GM21423 (cell line): ENCODE results near the gene MYRFL.

ENCODE experiments used
- ATAC-seq: cut with Tn5 transposase; IDR thresholded peaks from one replicate; pipeline ENCODE4 v1.9.1; 2021; ENCODE audit warnings: mild to moderate bottlenecking, moderate library complexity; ENCODE audit not compliant: unreplicated experiment

Gene MYRFL

GRCh38 chr12:69929125-69929524 is 104.1 kb downstream of the MYRFL start:
- ATAC-seq: no peak

GRCh38 chr12:69929531-69929930 is 104.5 kb downstream of the MYRFL start:
- ATAC-seq: no peak

GRCh38 chr12:69931569-69931968 is 106.5 kb downstream of the MYRFL start:
- no peak for ATAC-seq

- ATAC-seq: no peak
Measured at GRCh38 chr12:69932154-69932553, 107.1 kb downstream of the MYRFL start.

GRCh38 chr12:69932676-69933552 is 107.9 kb downstream of the MYRFL start:
- no peak for ATAC-seq

- ATAC-seq: no peak
Measured at GRCh38 chr12:69934011-69934410, 109.0 kb downstream of the MYRFL start.

GRCh38 chr12:69935651-69936100 is 110.6 kb downstream of the MYRFL start:
- no peak for ATAC-seq

- ATAC-seq: no peak
Measured at GRCh38 chr12:69936214-69936731, 111.2 kb downstream of the MYRFL start.

GRCh38 chr12:69936766-69937165 is 111.7 kb downstream of the MYRFL start:
- no peak for ATAC-seq

GRCh38 chr12:69947123-69947522 is 122.1 kb downstream of the MYRFL start:
- no peak for ATAC-seq

- no peak for ATAC-seq
Measured at GRCh38 chr12:69947897-69948296, 122.9 kb downstream of the MYRFL start.

- ATAC-seq: no peak
Measured at GRCh38 chr12:69948851-69949250, 123.8 kb downstream of the MYRFL start.

- no peak for ATAC-seq
Measured at GRCh38 chr12:69949311-69950002, 124.4 kb downstream of the MYRFL start.

- ATAC-seq: no peak
Measured at GRCh38 chr12:69951108-69951507, 126.1 kb downstream of the MYRFL start.

GRCh38 chr12:69952890-69953289 is 127.9 kb downstream of the MYRFL start:
- ATAC-seq: no peak

GRCh38 chr12:69961246-69961645 is 136.2 kb downstream of the MYRFL start:
- ATAC-seq: no peak

GRCh38 chr12:69966409-69966808 is 141.4 kb downstream of the MYRFL start:
- no peak for ATAC-seq

- ATAC-seq: no peak
Measured at GRCh38 chr12:69966839-69967238, 141.8 kb downstream of the MYRFL start.

GRCh38 chr12:69969011-69969410 is 144.0 kb downstream of the MYRFL start:
- ATAC-seq: no peak

- no peak for ATAC-seq
Measured at GRCh38 chr12:69972136-69972535, 147.1 kb downstream of the MYRFL start.

GRCh38 chr12:69978020-69978419 is 153.0 kb downstream of the MYRFL start:
- ATAC-seq: no peak
